ENCODE data around the gene NADSYN1.

NADSYN1 gene

GRCh38 chr11:71472357-71472885 is 19.4 kb downstream of the NADSYN1 start:
- H3K36me3 ChIP-seq (ENCODE audit: insufficient read depth, low read length), result peaks cover 61% of the 10 kb centered on the region
- H3K9ac ChIP-seq (ENCODE audit: low read depth, low read length), result no peak overlapping the region
- ATAC-seq (ENCODE audit: insufficient read depth, low read depth), result no peak
- no peak for TF ChIP-seq EZH2 (IDR thresholded peaks at IDR 0.05; ENCODE audit: borderline replicate concordance, low read depth, low read length, severe bottlenecking)
- TF ChIP-seq CTCF (IDR thresholded peaks at IDR 0.05; ENCODE audit: borderline replicate concordance, extremely low read depth, low read length, poor library complexity, severe bottlenecking), result no peak
- no peaks in the 10 kb centered on the region for H3K9me3 ChIP-seq (ENCODE audit: insufficient read depth, low read length, severe bottlenecking)
- H3K4me1 ChIP-seq (ENCODE audit: insufficient read depth, low read length), result no peaks in the 10 kb centered on the region
- no peak for DNase-seq
- H3K27me3 ChIP-seq (ENCODE audit: insufficient read depth, low read length, poor library complexity), result no peaks in the 10 kb centered on the region
- no peak overlapping the region for H2AFZ ChIP-seq (ENCODE audit: low read depth, low read length)
- H3K27ac ChIP-seq (ENCODE audit: low read length), result no peak overlapping the region
- no peaks in the 10 kb centered on the region for H3K79me2 ChIP-seq (ENCODE audit: insufficient read depth, low read length)
- no peak overlapping the region for H3K4me3 ChIP-seq (ENCODE audit: low read depth in 1 of 2, low read length in 2 of 2)
- no peak overlapping the region for H3K4me2 ChIP-seq (ENCODE audit: insufficient read depth, low read length)
- 0 out of 2 replicates have a peak, but pooled peaks cover 10% of the 10 kb centered on the region for H4K20me1 ChIP-seq (ENCODE audit: insufficient read depth, low read length)

- Histone ChIP-seq H2AFZ (ENCODE audit: low read depth, low read length) (no peak overlapping the region), H3K4me3 (ENCODE audit: low read depth in 1 of 2, low read length in 2 of 2) (no peak overlapping the region), H3K27me3 (ENCODE audit: insufficient read depth, low read length, poor library complexity) (no peaks in the 10 kb centered on the region), H3K4me2 (ENCODE audit: insufficient read depth, low read length) (no peak overlapping the region), H3K4me1 (ENCODE audit: insufficient read depth, low read length) (no peaks in the 10 kb centered on the region), H3K9me3 (ENCODE audit: insufficient read depth, low read length, severe bottlenecking) (no peaks in the 10 kb centered on the region), H4K20me1 (ENCODE audit: insufficient read depth, low read length) (0 out of 2 replicates have a peak, but pooled peaks cover 10% of the 10 kb centered on the region), H3K9ac (ENCODE audit: low read depth, low read length) (no peak overlapping the region), H3K27ac (ENCODE audit: low read length) (no peak overlapping the region), H3K79me2 (ENCODE audit: insufficient read depth, low read length) (no peaks in the 10 kb centered on the region), H3K36me3 (ENCODE audit: insufficient read depth, low read length) (peaks cover 65% of the 10 kb centered on the region)
- no peak for DNase-seq
- no peak for ATAC-seq (ENCODE audit: insufficient read depth, low read depth)
- no peak for TF ChIP-seq CTCF (IDR thresholded peaks at IDR 0.05; ENCODE audit: borderline replicate concordance, extremely low read depth, low read length, poor library complexity, severe bottlenecking)
- no peak for TF ChIP-seq EZH2 (IDR thresholded peaks at IDR 0.05; ENCODE audit: borderline replicate concordance, low read depth, low read length, severe bottlenecking)
These were observed 20.2 kb downstream of the NADSYN1 start for GRCh38 chr11:71472941-71473792.

GRCh38 chr11:71473793-71474080 is 20.7 kb downstream of the NADSYN1 start:
- no peak for DNase-seq
- H3K79me2 ChIP-seq (ENCODE audit: insufficient read depth, low read length), result no peaks in the 10 kb centered on the region
- H3K27ac ChIP-seq (ENCODE audit: low read length), result no peak overlapping the region
- H3K27me3 ChIP-seq (ENCODE audit: insufficient read depth, low read length, poor library complexity), result no peaks in the 10 kb centered on the region
- TF ChIP-seq CTCF (IDR thresholded peaks at IDR 0.05; ENCODE audit: borderline replicate concordance, extremely low read depth, low read length, poor library complexity, severe bottlenecking) (no peak), EZH2 (IDR thresholded peaks at IDR 0.05; ENCODE audit: borderline replicate concordance, low read depth, low read length, severe bottlenecking) (no peak)
- no peak overlapping the region for H2AFZ ChIP-seq (ENCODE audit: low read depth, low read length)
- H3K4me2 ChIP-seq (ENCODE audit: insufficient read depth, low read length), result no peak overlapping the region
- H3K4me3 ChIP-seq (ENCODE audit: low read depth in 1 of 2, low read length in 2 of 2), result no peak overlapping the region
- no peaks in the 10 kb centered on the region for H3K4me1 ChIP-seq (ENCODE audit: insufficient read depth, low read length)
- H4K20me1 ChIP-seq (ENCODE audit: insufficient read depth, low read length), result 0 out of 2 replicates have a peak, but pooled peaks cover 10% of the 10 kb centered on the region
- no peak for ATAC-seq (ENCODE audit: insufficient read depth, low read depth)
- no peak overlapping the region for H3K9ac ChIP-seq (ENCODE audit: low read depth, low read length)
- peaks cover 71% of the 10 kb centered on the region for H3K36me3 ChIP-seq (ENCODE audit: insufficient read depth, low read length)
- H3K9me3 ChIP-seq (ENCODE audit: insufficient read depth, low read length, severe bottlenecking), result no peaks in the 10 kb centered on the region

Measured in DND-41 (cell line).